RWPE1 (cell line): Measurements from ENCODE around the gene OR2H2.

ENCODE experiments used
- CTCF ChIA-PET: fragments of 350-600 bp; sonication (Branson Sonifier 250); formaldehyde crosslinking; extraction: SDS; loops from one replicate; lab custom pipeline; 2021; lab: Yijun Ruan, JAX
- POLR2A ChIA-PET: fragments of 400-600 bp; formaldehyde crosslinking; extraction: SDS; loops from one replicate; lab custom pipeline; 2020; ENCODE audit warnings: antibody characterized with exemption; ENCODE audit not compliant: low non-redundant PET; lab: Yijun Ruan, JAX
- DNase-seq: peaks from one replicate; pipeline ENCODE4 v3.0.0; 2012; ENCODE audit warnings: low spot score
- H3K27ac ChIP-seq: fragments of 450-650 bp; 2 replicates; pipeline ENCODE4 v1.5.1; 2017
- TF ChIP-seq, protein P1 (sequence below): fragments of 450-650 bp; conservative IDR thresholded peaks from 2 replicates; pipeline ENCODE4 v1.5.1; 2017; ENCODE audit warnings: low read depth, mild to moderate bottlenecking

OR2H2 gene

GRCh38 chr6:29564875-29565274 lies 20.0 kb upstream of the OR2H2 start:
- POLR2A ChIA-PET, result no interaction called here
- TF ChIP-seq, protein P1, sequence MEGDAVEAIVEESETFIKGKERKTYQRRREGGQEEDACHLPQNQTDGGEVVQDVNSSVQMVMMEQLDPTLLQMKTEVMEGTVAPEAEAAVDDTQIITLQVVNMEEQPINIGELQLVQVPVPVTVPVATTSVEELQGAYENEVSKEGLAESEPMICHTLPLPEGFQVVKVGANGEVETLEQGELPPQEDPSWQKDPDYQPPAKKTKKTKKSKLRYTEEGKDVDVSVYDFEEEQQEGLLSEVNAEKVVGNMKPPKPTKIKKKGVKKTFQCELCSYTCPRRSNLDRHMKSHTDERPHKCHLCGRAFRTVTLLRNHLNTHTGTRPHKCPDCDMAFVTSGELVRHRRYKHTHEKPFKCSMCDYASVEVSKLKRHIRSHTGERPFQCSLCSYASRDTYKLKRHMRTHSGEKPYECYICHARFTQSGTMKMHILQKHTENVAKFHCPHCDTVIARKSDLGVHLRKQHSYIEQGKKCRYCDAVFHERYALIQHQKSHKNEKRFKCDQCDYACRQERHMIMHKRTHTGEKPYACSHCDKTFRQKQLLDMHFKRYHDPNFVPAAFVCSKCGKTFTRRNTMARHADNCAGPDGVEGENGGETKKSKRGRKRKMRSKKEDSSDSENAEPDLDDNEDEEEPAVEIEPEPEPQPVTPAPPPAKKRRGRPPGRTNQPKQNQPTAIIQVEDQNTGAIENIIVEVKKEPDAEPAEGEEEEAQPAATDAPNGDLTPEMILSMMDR, result no peak
- no peak overlapping the region for H3K27ac ChIP-seq
- no peak for DNase-seq
- CTCF ChIA-PET, result no interaction called here

DNA sequence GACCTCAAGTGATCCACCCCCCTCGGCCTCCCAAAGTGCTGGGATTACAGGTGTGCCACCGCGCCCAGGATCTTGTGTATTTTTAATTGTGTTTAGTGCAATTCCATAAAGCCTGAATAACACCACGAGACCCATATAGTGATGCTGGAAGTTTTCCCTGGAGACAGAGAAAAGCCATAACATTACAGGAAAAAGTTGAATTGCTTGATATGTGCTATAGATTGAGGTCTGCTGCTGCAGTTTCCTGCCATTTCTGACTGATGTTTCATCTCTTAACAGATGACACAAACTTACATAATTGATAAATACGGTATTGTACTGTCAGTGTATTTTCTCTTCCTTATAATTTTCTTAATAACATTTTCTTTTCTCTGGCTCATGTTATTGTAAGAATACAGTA lies 18.1 kb upstream of the OR2H2 start:
- H3K27ac ChIP-seq, result no peak overlapping the region
- no peak for DNase-seq
- ChIA-PET CTCF (no interaction called here), POLR2A (no interaction called here)
- TF ChIP-seq, protein P1, result no peak

GRCh38 chr6:29567541-29567940 lies 17.4 kb upstream of the OR2H2 start:
- ChIA-PET CTCF (no interaction called here), POLR2A (no interaction called here)
- TF ChIP-seq, protein P1, result no peak
- no peak for DNase-seq
- no peak overlapping the region for H3K27ac ChIP-seq

DNA sequence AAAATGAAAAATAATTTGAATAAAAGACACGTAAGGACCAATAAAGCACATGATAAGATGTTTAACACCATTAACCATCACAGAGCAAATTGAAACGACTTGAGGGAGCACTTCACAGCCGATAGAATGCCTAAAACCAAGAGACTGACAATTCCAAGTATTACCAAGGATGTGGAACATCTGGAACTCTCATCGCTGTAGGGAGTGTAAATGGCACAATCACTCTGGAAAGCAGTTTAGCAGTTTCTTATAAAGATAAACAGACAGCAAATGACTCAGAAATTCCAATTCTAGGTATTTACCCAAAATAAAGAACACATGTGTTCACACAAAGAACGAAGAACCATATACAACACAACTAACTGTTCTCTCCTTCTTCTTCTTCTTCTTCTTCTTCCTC lies 16.9 kb upstream of the OR2H2 start:
- ChIA-PET CTCF (no interaction called here), POLR2A (no interaction called here)
- TF ChIP-seq, protein P1, result no peak
- no peak for DNase-seq
- no peak overlapping the region for H3K27ac ChIP-seq

DNA sequence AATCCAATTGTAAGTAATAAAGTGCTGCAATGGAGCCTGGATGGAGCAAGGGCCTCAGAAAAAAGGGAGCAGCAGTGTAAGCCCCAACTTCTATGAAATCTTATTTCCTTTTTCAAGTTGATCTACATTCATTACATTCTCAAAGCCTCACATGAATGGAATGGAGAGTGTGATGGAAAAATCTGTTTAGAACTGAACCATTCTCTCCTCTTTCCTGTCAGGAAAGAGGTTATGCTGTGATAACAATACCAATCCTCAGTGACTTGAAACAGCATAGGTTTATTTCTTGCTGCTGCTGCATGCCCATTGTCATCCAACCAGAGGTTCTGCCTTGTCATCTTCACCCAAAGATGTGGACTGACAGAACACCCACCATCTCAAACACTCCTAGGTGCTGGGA lies 8.9 kb upstream of the OR2H2 start:
- CTCF ChIA-PET, result no interaction called here
- DNase-seq, result no peak
- H3K27ac ChIP-seq, result no peak overlapping the region
- POLR2A ChIA-PET, result no interaction called here
- TF ChIP-seq, protein P1, result no peak

GRCh38 chr6:29577544-29577943 lies 7.4 kb upstream of the OR2H2 start:
- TF ChIP-seq, protein P1, result no peak
- POLR2A ChIA-PET, result no interaction called here
- no peak overlapping the region for H3K27ac ChIP-seq
- DNase-seq, result no peak
- CTCF ChIA-PET, result interaction anchor here (0.5 kb wide), 1 partner anchor 15 kb away, joined by 4 read pairs; no protein-coding TSS in a partner anchor
